Measurements from ENCODE around the gene FLNB. TPM values are rescaled to one million over a fixed set of nuclear protein-coding genes. Genes with fewer than 3 reads are reported as not detected.

Gene FLNB
- total RNA-seq, 1 donor from 2014 or later, result 40.4 TPM

DNA sequence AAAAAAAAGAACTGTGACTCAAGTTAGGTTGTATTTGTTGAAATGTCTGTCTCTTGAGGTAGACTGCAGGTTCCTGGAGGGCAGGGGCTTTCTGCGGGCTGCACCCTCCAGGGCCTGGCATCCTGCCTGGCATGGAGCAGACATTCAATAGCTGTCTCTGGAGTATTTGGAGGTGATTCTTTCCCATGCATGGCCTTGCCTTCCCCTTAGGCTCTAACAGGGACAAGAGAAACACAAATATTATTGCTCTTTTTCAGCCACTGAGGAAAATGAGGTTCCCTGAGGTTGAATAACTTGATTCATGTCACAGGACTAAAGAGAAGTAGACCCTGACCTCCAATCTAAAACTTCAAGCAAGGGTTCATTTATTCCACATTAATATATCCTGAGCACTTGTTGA, 18.6 kb upstream of the FLNB start:
- H3K4me3 Mint-ChIP-seq, result no peak overlapping the region
- no peak overlapping the region for H3K27ac Mint-ChIP-seq (ENCODE audit: unreplicated experiment)
- H3K36me3 Mint-ChIP-seq (ENCODE audit: low read depth), result no peaks in the 10 kb centered on the region
- DNase-seq (ENCODE audit: low read depth, low spot score), result no peak
- no peaks in the 10 kb centered on the region for H3K27me3 Mint-ChIP-seq (ENCODE audit: low read depth)
- TF ChIP-seq, protein P1, sequence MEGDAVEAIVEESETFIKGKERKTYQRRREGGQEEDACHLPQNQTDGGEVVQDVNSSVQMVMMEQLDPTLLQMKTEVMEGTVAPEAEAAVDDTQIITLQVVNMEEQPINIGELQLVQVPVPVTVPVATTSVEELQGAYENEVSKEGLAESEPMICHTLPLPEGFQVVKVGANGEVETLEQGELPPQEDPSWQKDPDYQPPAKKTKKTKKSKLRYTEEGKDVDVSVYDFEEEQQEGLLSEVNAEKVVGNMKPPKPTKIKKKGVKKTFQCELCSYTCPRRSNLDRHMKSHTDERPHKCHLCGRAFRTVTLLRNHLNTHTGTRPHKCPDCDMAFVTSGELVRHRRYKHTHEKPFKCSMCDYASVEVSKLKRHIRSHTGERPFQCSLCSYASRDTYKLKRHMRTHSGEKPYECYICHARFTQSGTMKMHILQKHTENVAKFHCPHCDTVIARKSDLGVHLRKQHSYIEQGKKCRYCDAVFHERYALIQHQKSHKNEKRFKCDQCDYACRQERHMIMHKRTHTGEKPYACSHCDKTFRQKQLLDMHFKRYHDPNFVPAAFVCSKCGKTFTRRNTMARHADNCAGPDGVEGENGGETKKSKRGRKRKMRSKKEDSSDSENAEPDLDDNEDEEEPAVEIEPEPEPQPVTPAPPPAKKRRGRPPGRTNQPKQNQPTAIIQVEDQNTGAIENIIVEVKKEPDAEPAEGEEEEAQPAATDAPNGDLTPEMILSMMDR (conservative IDR thresholded peaks at IDR 0.05), result no peak
- no peaks in the 10 kb centered on the region for H3K4me1 Mint-ChIP-seq
- no peaks in the 10 kb centered on the region for H3K9me3 Mint-ChIP-seq

DNA sequence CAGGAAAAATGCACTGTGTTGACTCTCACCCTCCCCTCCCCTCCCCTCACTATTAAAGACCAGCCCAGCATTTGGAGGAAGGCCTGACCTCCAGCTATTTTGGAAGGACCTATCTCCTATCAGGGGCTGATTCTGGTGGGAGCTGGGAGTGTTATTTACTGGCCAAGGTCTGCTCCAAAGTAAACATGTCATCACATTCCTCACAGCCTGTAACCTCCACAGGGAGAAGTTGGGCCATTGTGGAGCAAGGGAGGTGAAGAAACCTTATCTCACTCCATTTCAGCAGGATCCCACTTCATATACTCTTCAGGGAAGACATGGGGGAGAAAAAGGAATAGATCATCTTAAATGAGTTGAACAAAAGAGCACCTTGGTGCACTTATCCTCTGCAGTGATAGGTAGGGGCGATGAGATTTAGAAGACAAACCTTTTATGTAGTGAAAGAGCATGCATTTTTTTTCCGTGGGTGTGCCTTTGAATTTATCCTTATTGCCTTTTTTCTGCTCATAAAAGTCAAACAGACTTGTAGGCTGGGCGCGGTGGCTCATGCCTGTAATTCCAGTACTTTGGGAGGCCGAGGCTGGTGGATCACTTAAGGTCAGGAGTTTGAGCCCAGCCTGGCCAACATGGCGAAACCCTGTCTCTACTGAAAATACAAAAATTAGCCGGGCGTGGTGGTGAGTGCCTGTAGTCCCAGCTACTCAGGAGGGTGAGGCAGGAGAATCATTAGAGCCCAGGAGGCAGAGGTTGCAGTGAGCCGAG, 15.6 kb upstream of the FLNB start:
- DNase-seq (ENCODE audit: low read depth, low spot score), result no peak
- H3K27me3 Mint-ChIP-seq (ENCODE audit: low read depth), result no peaks in the 10 kb centered on the region
- no peaks in the 10 kb centered on the region for H3K36me3 Mint-ChIP-seq (ENCODE audit: low read depth)
- no peaks in the 10 kb centered on the region for H3K9me3 Mint-ChIP-seq
- H3K27ac Mint-ChIP-seq (ENCODE audit: unreplicated experiment), result no peak overlapping the region
- TF ChIP-seq, protein P1 (conservative IDR thresholded peaks at IDR 0.05), result no peak
- H3K4me3 Mint-ChIP-seq, result no peak overlapping the region
- no peaks in the 10 kb centered on the region for H3K4me1 Mint-ChIP-seq

DNA sequence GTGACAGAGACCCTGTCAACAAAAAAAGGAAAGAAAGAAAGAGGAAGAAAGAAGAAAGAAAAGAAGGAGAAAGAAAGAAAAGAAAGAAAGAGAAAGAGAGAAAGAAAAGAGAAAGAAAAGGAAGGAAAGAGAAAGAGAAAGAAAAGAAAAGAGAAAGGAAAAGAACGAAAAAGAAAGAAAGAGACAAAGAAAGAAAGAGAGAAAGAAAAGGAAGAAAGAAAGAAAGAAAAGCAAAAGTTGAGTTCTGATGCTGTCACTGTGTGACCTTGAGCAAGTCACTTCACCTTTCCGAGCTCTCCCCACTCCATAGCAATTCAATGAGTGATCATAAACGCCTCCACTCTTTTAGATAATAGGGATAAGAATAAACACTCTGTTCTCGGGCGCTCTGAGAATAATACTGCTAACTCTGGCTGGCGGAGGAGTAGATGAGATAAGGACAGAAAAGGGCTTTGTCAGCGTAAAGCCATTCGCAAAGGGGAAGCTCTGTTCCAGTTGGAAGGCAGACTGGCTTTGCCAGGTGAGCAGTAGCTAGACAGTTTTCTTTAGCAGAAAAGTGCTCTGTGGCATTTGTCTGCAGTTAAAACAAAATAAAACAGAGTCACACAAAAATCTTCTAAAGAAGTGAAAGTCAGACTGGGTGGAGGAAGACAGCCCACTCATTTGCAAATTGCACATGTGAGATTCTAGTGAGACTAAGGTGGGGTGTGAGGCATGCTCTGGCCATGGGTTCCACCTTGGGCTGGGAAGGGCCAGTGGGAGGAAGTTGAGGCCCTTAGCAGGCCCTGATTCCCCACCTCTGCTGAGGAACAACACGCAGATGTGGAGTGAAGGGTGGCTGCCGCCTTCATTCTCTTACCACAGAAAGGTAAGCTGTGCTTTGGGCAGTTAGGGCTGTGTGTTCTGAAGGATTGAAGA, 9.6 kb upstream of the FLNB start:
- H3K4me1 Mint-ChIP-seq, result peaks cover 8% of the 10 kb centered on the region
- no peaks in the 10 kb centered on the region for H3K27me3 Mint-ChIP-seq (ENCODE audit: low read depth)
- peak overlapping the region; percentile 52 for H3K27ac Mint-ChIP-seq (ENCODE audit: unreplicated experiment)
- no peak overlapping the region for H3K4me3 Mint-ChIP-seq
- TF ChIP-seq, protein P1 (conservative IDR thresholded peaks at IDR 0.05), result no peak
- H3K36me3 Mint-ChIP-seq (ENCODE audit: low read depth), result no peaks in the 10 kb centered on the region
- no peaks in the 10 kb centered on the region for H3K9me3 Mint-ChIP-seq
- DNase-seq (ENCODE audit: low read depth, low spot score), result no peak

DNA sequence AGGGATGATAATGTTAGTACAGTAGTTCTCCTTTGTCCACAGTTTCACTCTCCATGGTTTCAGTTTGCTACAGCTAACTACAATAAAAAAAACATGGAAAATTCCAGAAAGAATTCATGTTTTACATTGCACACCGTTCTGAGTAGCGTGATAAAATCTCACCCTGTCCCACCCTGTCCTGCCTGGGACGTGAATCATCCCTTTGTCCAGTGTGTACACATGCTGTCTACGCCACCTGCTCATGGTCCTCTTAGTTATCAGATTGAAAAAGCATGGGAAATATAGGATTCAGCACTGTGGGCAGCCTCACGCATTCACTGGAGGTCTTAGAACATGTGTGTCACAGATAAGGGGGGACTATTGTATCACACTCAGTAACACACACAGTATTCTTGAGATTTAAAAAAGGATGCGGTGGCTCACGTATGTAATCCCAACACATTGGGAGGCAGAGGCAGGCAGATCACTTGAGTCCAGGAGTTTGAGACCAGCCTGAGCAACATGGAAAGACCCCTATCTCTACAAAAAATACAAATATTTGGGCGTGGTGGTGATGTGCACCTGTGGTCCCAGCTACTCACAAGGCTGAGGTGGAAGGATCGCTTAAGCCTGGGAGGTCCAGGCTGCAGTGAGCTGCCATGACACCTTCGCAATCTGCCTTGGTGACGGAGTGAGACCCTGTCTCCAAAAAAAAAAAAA, 8.7 kb upstream of the FLNB start:
- Mint-ChIP-seq H3K27ac (ENCODE audit: unreplicated experiment) (no peak overlapping the region), H3K36me3 (ENCODE audit: low read depth) (no peaks in the 10 kb centered on the region), H3K27me3 (ENCODE audit: low read depth) (no peaks in the 10 kb centered on the region), H3K9me3 (no peaks in the 10 kb centered on the region), H3K4me1 (peaks cover 8% of the 10 kb centered on the region), H3K4me3 (no peak overlapping the region)
- TF ChIP-seq, protein P1 (conservative IDR thresholded peaks at IDR 0.05), result no peak
- no peak for DNase-seq (ENCODE audit: low read depth, low spot score)

DNA sequence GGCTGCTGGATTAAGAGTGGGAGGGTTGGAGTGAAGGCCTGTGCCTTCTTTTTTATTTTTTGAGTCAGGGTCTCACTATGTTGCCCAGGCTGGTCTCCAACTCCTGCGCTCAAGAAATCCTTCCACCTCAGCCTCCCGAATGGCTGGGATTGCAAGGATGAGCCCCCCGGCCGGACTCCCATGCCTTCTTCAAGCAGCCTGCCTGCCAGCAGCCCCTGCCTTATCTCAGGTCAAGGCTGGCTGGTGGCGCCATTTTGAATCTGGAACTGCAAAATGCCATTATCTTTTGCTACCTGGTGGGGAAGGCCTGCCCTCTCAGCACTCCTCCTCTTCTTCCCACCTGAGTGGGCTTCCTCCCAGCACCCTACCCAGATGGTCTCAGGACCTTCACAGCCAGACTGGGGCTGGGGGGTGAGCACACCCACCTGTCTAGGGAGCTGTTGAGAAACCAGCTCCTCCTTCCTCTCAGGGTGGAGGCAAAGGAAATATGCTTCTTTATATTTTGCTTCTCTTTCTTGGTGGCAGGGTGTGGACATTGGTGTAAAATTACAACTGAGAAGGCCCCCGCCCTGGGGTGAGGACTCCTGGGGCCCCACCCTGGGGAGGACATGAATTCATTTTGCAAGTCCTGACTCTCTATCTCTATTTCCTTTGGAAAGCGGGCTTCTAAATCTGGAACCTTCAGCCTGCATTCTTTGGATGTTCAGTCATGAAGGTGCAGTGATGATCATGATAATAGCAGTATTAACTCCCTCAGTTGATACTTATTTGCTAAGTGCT, 7.7 kb upstream of the FLNB start:
- Mint-ChIP-seq H3K27ac (ENCODE audit: unreplicated experiment) (peak overlapping the region; percentile 35), H3K4me3 (no peak overlapping the region), H3K36me3 (ENCODE audit: low read depth) (no peaks in the 10 kb centered on the region), H3K4me1 (peaks cover 8% of the 10 kb centered on the region), H3K27me3 (ENCODE audit: low read depth) (no peaks in the 10 kb centered on the region), H3K9me3 (no peaks in the 10 kb centered on the region)
- TF ChIP-seq, protein P1 (conservative IDR thresholded peaks at IDR 0.05), result no peak
- no peak for DNase-seq (ENCODE audit: low read depth, low spot score)

Measured in neural crest cell (in vitro differentiated cells).